ENCODE measurements around the gene MYO9A. TPM values are rescaled to one million over a fixed set of nuclear protein-coding genes. Genes with fewer than 3 reads are reported as not detected.

MYO9A gene
- polyA plus RNA-seq, 3 donors = 3.9 to 6.6 (median 5.0) TPM

GRCh38 chr15:71826196-71826595, 291.8 kb downstream of the MYO9A start:
- Mint-ChIP-seq H3K36me3 (peaks cover 57 to 63% of the 10 kb centered on the region in 2 donors), H3K4me1 (peaks cover 2% of the 10 kb centered on the region), H3K27ac (no peak overlapping the region), H3K27me3 (ENCODE audit: low read depth in 3 of 3) (peaks cover 0 to 2% (median 0%) of the 10 kb centered on the region in 3 donors), H3K4me3 (no peak overlapping the region), H3K9me3 (peaks cover 9 to 36% (median 21%) of the 10 kb centered on the region in 7 donors)
- Histone ChIP-seq H2AFZ (ENCODE audit: insufficient read depth, low read depth, low read length, poor library complexity, severe bottlenecking) (no peak overlapping the region), H3K4me1 (ENCODE audit: control insufficient read depth in 1 of 2, insufficient read depth in 2 of 2, low read length in 2 of 2) (no peaks in the 10 kb centered on the region), H3K27me3 (ENCODE audit: control insufficient read depth in 2 of 2, insufficient read depth in 2 of 2, low read length in 2 of 2) (no peaks in the 10 kb centered on the region), H3K27ac (ENCODE audit: low read depth in 1 of 2, low read length in 2 of 2) (no peak overlapping the region), H3K4me2 (replicated peaks; ENCODE audit: extremely low read depth, low read length, poor library complexity, severe bottlenecking) (no peak overlapping the region), H3K36me3 (replicated peaks in 1 of 2; ENCODE audit: control insufficient read depth in 1 of 2, insufficient read depth in 2 of 2, low read length in 2 of 2) (peaks cover 5 to 81% of the 10 kb centered on the region in 2 donors), H3K79me2 (ENCODE audit: insufficient read depth, low read length) (no peaks in the 10 kb centered on the region), H4K20me1 (ENCODE audit: insufficient read depth, low read length) (no peaks in the 10 kb centered on the region), H3K9ac (ENCODE audit: insufficient read depth, low read length, poor library complexity, severe bottlenecking) (no peak overlapping the region), H3K9me3 (replicated peaks in 1 of 2; ENCODE audit: control insufficient read depth in 1 of 2, insufficient read depth in 1 of 2, low read length in 2 of 2) (peaks cover 6 to 20% of the 10 kb centered on the region in 2 donors), H3K4me3 (replicated peaks in 1 of 3; ENCODE audit: low read depth in 2 of 3, low read length in 3 of 3) (no peak overlapping the region)
- DNase-seq = no peak
- intact Hi-C loops (cut with micrococcal nuclease) = no loop called here
- TF ChIP-seq CTCF (IDR thresholded peaks at IDR 0.05) = no peak
- 100% methylated on average over 2 of the region's 5 CpGs for WGBS (ENCODE audit: insufficient coverage)

- Histone ChIP-seq H3K36me3 (replicated peaks in 1 of 2; ENCODE audit: control insufficient read depth in 1 of 2, insufficient read depth in 2 of 2, low read length in 2 of 2) (peaks cover 5 to 81% of the 10 kb centered on the region in 2 donors), H3K9ac (ENCODE audit: insufficient read depth, low read length, poor library complexity, severe bottlenecking) (no peak overlapping the region), H3K27me3 (ENCODE audit: control insufficient read depth in 2 of 2, insufficient read depth in 2 of 2, low read length in 2 of 2) (no peaks in the 10 kb centered on the region), H3K4me3 (replicated peaks in 1 of 3; ENCODE audit: low read depth in 2 of 3, low read length in 3 of 3) (no peak overlapping the region), H3K4me2 (replicated peaks; ENCODE audit: extremely low read depth, low read length, poor library complexity, severe bottlenecking) (no peak overlapping the region), H4K20me1 (ENCODE audit: insufficient read depth, low read length) (no peaks in the 10 kb centered on the region), H2AFZ (ENCODE audit: insufficient read depth, low read depth, low read length, poor library complexity, severe bottlenecking) (no peak overlapping the region), H3K9me3 (replicated peaks in 1 of 2; ENCODE audit: control insufficient read depth in 1 of 2, insufficient read depth in 1 of 2, low read length in 2 of 2) (peaks cover 14 to 30% of the 10 kb centered on the region in 2 donors), H3K4me1 (ENCODE audit: control insufficient read depth in 1 of 2, insufficient read depth in 2 of 2, low read length in 2 of 2) (no peaks in the 10 kb centered on the region), H3K79me2 (ENCODE audit: insufficient read depth, low read length) (no peaks in the 10 kb centered on the region), H3K27ac (ENCODE audit: low read depth in 1 of 2, low read length in 2 of 2) (no peak overlapping the region)
- H3K4me3 Mint-ChIP-seq = no peak overlapping the region
- intact Hi-C loops (cut with micrococcal nuclease) = no loop called here
- H3K27me3 Mint-ChIP-seq (ENCODE audit: low read depth in 3 of 3) = peaks cover 0 to 2% (median 0%) of the 10 kb centered on the region in 3 donors
- 100% methylated on average over 2 of the region's 4 CpGs for WGBS (ENCODE audit: insufficient coverage)
- DNase-seq = no peak
- H3K27ac Mint-ChIP-seq = no peak overlapping the region
- peaks cover 2% of the 10 kb centered on the region for H3K4me1 Mint-ChIP-seq
- H3K9me3 Mint-ChIP-seq = peaks cover 17 to 46% (median 28%) of the 10 kb centered on the region in 7 donors
- no peak for TF ChIP-seq CTCF (IDR thresholded peaks at IDR 0.05)
- H3K36me3 Mint-ChIP-seq = peaks cover 56 to 63% of the 10 kb centered on the region in 2 donors
Observed at GRCh38 chr15:71825021-71825730, 292.8 kb downstream of the MYO9A start.
